M059J (cell line): Measurements from ENCODE around the gene FNDC3B. TPM values are rescaled to one million over a fixed set of nuclear protein-coding genes. Genes with fewer than 3 reads are reported as not detected.

Experiments used
- DNase-seq: peaks from one replicate; pipeline ENCODE4 v3.0.0-alpha.2; 2012; ENCODE audit warnings: low read depth
- total RNA-seq: library from RNA; depleted of rRNA; stranded (reverse); fragments of >200 nt; shearing (Covaris generic); gene quantifications from 2 replicates; pipeline ENCODE4 v1.2.3, GENCODE V29; 2014

The FNDC3B gene
- total RNA-seq, 1 experiment from 2014 or later: 79.0 TPM

DNA sequence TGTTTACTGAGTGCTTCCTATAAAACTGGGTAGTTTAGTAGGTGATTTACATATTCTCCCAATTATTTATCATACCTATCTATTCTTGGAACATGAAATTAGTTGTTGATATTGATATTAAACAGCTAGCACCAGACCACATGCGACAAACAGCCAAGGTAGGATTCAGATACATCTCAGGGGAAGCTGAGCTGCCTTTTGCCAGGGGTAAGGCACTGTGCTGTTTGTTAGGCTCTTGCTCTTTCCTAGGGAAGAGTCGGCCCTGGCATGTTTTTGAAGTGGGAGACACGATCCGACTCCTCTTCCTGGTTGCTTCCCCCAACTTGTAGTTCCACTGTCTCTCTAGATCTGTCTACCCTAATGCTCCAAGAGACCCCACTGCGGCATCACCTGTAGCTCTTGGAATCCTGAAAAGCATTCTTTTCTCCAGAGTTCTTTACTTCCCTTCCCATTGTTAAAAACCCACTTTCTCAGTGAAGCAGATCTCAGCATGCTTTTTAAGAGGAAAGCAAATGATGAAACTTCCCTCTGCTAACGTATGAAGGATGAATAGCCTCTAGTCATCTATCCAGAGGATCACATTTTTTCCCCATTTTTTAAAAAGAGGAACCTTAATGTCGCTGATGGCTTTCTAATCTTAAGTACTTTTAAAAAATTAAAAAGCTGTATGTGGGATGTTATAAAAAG is 270.5 kb downstream of the FNDC3B start:
- DNase-seq: no peak

DNA sequence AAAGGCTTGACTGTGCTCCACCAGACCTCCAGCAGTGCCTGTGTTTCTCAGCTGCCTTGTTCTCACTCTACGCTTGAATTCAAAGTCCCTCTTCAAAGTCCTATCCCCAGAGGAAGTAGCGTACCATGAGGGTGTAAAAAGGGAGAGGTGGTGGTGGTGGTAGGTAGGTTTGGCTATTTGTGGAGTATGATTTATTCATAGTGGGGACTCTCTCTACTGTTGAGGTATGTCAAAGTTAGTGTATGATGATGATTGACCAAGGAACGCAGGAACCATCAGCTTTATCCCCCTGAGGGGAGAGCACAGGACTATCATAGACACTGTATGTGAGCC is 271.0 kb downstream of the FNDC3B start:
- DNase-seq: no peak

DNA sequence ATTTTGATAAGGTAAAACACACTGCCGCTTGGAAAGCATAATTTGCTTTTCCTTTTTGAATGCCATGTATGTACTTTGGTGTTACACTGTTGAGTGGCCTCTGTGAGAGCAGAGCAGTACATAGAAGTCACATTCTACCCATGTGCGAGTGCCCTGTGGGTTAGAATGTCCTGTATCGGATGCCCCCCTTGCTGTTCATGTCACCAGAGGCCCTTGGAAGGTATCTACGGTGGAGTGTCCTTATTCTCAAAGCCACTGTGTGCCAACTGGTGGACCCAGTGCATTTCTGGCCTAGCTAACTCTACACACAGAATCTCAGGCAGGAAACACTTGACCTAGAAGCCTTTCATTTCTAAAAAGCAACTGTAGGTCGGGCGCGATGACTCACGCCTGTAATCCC is 271.8 kb downstream of the FNDC3B start:
- DNase-seq: no peak

DNA sequence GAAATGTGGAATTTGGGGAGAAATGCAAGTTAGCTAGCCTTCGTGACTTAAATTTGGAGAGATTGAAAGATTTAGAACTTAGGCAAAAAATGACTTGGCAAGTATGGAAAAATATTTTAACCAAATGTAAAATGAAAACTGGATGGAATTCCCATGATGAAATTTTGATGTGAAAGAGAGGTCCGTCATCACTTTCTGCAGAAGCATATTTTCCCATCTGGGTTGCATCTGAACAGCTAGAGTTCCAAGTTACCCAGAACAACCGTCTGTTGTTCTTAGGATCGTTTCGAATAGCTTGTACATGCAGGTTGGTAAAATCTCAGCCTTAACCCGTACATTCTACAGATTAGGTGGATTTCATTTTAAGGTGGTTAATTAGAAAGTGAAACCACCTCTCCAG is 272.6 kb downstream of the FNDC3B start:
- DNase-seq: no peak

DNA sequence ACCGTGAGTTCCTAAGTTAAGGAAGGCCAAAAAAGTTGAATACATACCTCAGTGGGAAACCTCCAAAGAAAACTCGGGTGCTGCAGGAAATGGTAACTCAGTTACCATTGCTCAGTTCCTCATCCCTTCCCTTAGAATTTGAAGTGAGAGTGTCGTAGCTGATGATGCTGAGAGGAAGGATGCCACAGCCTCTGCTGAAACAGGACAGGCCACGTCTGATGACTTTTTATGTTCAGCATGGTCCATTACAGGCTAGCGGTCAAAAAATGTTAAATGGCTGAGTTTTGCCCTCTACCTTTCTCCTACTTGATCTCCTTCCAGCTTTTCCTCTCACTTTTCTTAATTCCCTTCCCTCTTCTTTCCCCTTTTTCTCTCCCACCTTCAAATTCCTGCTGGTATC is 273.3 kb downstream of the FNDC3B start:
- DNase-seq: no peak

DNA sequence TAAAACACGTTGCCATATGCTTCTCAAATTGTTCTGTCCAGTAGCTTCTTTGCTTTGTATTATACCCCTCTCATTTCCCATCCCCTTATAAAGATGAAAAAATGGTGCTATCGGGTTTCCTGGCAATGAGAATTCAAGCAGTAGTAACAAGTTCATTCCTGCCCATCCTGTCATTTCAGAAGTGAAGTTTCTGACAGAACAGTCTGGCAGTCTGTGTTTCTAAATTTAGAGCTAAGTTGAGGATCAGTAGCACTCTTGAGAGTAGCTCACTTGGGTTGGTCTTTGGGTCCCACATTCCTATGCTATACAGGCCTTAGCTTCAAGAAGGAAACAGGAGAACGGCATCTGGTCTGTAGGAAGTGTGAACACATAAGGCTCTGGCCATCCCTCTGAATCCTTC is 274.3 kb downstream of the FNDC3B start:
- no peak for DNase-seq

DNA sequence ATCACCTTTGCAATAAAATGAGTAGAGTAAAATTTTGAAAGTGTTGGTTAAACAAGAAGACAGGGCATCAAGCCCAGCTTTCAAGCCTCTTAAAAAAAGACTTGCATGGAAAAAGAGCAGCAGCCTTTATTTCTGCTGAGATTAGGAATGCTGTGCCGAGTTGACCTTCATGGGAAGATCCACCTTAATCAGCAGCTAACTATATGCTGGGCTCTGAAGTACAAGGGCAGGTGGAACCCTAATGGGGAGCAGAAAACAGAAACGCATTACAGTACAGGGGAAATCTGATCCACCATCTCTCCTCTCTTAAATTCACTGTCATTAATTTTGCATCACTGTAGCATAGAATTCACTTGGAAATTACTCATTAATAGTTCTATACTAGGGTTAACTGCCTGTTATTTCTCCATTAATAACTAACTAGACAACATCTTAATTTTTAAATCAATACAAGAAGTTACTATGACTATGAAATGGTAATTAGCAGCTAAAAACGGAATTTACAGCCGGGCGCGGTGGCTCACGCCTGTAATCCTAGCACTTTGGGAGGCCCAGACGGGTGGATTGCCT is 275.3 kb downstream of the FNDC3B start:
- no peak for DNase-seq

DNA sequence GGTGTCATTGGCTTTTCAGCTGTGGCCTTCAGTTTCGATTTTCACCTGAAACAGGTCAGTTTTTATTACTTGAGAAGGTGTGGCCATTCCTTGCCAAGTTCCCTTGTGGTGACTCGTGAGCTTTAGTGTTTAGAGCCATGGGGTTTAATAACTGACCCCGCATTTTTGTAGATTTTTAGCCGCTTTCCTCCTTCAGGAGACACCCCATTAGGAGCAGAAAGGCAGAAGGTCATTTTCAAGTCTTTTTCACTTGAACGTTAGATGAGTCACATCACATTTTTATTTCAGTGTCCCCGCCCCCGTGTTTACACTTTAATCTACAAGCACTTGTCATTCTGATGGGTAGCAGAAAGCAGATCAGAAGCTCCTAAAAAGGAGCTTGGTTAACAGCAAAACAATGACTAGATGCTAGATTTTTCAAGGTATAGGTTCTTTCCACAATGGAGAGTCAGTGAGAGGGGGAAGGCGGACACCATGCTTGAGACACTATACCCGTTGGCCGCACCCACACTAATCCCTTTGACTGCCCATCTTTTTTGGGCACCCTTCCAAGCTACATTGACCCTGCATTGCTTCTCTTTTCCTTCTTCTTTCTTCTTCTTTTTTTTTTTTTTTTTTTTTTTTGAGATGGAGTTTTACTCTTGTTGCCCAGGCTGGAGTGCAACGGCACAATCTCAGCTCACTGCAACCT is 276.2 kb downstream of the FNDC3B start:
- peak; percentile 90 for DNase-seq

DNA sequence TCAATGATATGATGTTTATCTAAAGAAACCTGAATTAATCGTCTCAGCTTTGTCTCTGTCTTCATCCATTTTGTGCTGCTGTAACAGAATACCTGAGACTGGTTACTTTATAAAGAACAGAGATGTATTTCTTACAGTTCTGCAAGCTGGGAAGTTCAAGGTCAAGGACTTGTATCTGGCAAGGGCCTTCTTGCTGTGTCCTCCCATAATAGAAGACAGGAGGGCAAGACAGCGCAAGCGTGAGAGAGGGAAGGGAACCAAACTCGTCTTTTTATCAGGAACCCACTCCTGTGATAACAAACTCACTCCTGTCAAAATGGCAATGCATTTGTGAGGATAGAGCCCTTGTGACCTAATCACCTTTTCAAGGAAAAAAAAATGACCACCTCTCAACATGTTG is 277.4 kb downstream of the FNDC3B start:
- DNase-seq: no peak

DNA sequence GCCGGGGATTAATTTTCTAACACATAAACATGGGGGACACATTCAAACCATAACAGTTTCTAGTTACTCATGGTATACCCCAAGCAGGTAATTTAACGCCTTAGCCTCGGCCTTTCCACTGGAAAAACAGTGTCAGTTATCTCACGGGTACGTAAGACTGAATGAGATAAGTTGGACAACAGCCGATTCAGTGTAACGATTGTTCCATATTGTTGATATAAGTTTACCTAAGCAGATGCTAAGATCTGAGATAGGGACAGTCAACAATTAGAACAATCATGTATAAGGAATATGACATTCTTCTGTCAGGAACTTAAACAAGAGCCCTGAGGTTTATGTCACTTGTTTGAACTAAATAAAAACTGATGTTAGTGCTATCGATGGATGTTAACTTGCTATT is 278.1 kb downstream of the FNDC3B start:
- DNase-seq: no peak

DNA sequence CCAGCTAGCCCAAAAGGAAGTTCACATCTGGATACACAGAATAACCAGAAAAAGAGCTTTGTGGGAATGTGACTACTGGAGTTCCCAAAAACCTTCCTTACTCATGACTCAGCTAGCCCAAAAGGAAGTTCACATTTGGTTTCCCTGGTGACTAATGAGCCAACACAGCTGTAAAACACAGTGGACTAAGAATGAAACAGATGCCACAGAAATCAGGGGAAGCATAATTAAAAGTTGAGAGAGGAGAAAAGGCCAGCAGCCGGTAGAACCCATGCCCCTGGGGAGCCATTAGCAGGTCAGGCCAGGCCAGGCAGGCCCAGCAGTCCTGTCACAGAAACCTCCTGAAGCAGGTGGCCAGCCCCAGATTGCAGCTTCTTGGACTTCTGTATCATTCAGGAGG is 278.6 kb downstream of the FNDC3B start:
- DNase-seq: peak; percentile 99

DNA sequence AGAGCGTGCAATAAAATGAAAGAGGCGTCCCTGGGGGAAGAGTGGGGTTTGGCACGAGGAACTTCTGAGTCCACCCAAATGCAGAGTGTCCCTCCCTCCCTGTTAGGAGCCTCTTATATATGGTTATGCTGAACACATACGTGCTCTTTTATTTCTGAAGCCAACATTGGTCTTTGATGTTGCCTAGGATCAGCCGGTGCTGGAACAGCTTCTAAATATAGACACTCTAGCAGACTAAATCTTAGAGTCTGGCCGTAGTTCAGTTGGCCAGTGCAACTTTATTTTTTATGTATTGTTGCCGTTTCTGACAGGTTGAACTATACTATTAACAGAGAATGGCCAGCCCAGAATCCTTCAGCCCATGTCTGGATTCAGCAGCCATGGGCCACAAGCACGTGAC is 280.2 kb downstream of the FNDC3B start:
- DNase-seq: no peak

DNA sequence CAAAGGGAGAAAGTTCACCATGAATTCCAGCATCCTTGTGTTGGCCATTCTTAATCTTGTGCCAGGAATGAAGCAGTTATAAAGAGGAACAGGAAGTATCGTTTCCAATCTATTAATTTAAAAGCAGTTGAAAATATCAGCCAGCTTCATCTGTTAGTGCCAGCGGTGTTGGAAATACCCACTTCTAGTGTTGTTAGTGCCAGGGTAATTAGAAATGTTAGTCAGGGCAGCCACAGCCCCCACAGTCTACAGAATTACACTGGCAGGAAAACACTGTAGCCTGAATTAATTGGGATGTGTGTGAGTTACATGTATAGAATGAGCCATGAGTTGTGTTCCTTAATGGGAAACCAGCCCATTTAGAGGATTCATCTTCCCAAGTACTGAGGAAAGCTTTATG is 281.1 kb downstream of the FNDC3B start:
- DNase-seq: no peak

DNA sequence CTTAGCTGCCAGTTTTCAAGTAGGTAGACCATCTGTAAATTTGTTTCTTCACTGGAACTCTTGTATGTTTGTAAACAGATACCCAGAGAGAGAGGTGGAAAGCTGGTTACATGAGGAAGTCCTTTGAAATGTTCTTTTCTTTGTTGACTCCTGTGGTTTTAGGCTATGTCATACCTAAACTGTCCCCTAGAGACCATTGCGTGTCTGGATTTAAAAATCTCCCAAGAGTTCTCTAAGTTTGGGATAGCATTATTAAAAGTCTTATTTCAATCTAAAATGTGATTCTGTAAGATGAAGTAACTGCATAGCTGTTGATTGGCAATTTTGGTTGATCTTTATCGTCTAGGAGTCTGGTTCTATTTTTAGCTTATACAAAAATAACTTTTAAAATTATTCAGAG is 281.7 kb downstream of the FNDC3B start:
- DNase-seq: peak; percentile 33

DNA sequence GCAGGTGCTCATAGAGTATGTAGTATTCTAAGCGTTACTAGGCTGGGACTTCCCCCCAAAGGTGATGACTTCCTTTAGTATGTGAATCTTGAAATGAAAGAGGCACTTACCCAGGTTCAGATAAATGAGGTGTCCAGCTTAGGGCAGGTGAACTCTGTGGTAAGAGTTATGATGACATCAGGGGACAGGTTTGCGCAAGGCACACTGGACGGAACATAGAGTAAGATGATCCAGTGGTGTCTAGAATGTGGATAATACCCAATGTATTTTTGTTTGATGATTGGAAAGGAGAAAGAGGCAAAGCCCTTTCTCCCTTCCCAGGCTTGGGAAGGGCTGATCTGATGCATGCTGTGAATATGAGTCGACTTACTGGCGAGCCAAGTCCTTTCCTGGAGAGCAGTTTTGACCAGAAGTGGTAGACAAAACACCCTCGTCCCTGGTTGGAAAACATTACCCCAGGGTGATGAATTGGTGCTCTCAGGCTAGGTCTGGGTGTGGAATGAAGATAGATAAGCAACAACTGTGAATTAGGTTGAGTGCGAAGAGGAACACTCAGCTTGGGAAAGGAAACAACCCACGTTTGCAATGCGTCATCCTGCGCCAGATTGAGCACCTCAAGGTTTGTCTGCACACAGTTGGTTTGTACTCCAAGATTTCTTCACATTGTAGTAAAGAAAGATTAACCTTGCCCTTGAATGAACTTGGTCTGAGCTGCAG is 284.7 kb downstream of the FNDC3B start:
- DNase-seq: no peak

DNA sequence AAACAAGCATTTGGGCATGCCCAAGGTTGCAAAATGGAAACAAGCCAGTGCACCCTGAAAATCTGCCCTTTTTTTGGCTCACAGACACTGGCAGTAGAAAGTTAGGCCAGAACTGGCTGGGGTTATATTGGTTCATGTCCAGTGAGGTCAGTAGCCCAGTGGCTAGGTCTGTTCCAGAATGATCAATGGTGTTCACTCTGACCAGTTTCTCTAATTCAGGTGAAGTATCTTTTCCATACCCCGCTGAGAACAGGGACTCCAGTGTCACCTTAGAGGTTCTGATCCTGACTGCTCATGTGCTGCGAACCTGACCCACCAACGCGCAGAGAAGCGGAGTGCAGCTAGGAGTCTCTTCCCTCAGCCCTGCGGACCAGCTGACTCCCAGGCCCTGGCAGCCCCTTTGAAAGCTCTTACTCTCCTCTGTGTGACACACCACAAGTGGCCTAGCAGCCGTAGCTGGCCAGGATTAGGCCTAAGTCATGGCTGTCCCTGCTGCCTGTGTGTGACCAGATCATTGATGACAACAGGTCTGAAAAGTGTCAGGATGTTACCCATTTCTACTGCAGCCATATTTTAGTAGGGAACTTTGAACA is 285.3 kb downstream of the FNDC3B start:
- DNase-seq: no peak

DNA sequence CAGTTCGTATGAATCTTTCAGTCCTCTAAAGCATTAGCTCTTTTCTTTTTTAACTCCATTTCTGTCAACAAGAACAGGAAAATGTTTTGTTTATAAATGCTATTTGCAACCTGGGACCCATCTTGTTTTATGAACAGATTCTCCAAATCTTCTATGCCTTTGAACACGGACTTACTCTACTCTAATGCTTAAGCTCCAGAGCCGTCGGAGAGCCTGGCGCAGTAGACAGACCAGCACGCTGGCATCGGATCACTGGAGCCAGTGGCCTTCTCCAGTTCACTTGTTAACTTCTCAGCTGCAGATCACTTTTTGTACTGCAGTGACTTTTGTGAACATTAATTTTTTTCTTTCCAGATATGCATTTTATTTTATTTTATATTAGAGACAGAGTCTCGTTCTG is 286.1 kb downstream of the FNDC3B start:
- DNase-seq: no peak

DNA sequence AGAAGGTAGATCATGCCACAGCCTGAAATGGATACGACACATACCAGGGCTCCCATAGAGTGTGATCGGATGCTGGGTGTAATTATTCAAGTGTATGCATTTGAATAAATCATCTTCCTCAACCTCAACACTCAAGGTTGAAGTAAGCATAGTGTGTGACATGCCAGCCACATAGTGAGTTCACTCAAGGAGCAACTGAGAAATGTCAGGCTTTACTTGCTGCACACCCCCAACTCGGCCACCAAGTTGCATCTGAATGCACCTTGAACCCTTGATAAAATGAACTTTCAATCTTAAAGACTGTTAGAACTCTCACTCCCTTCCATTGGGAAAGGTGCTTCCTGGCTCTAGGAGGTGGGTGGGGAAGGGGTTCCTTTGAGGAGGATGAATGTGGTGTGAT is 287.6 kb downstream of the FNDC3B start:
- no peak for DNase-seq

DNA sequence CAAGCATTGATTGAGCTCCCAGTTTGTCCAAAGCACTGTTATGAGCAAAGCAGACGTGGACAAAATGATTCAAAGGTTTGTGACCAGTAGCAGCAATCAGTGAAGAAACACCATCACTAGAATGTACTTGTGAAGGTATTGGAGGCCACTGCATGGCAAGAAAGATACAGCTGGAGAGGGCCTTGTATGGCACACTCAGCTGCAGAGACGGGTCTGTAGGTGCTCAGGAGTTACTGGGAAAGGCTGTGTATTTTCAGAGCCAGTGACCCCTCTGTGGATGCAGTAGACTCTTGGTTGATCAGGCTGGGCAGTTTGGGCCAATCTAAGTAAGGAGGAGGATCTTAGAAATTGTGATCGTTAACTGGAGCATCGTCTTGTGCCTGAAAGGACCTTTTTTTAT is 288.9 kb downstream of the FNDC3B start:
- DNase-seq: no peak

DNA sequence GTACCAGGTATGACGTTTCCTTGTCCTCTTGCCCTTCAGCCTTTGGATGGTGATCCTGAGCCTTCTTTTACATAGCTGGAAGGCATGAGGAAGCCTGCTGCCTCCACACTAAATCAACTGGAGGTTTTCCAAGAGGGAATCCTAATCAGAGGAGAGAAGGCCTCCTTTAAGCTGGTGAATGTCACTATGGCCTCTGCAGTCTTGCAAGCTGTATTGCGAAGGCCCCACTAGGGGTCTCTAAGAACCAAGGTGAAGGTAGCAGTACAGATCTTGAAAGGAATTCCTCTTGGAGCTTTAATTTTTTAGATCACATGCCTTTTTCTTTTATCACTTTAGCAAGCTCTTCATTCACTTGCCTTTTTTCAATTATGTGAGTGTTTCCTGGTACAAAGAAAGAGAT is 289.7 kb downstream of the FNDC3B start:
- DNase-seq: no peak

DNA sequence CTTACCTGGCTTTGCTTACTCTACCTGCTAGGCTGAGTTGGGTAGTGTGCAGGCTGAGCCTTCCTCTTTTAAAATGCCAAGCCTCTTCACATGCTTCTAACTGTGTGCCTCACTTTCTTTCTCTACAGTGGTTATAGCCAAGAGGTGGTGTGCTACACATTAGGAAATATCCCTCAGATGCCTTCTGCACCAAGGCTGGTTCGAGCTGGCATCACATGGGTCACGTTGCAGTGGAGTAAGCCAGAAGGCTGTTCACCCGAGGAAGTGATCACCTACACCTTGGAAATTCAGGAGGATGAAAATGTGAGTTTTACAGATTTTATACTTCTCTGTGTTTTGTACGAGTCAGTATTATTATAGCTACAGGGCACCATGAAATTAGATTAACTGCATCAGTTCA is 291.0 kb downstream of the FNDC3B start:
- DNase-seq: no peak

DNA sequence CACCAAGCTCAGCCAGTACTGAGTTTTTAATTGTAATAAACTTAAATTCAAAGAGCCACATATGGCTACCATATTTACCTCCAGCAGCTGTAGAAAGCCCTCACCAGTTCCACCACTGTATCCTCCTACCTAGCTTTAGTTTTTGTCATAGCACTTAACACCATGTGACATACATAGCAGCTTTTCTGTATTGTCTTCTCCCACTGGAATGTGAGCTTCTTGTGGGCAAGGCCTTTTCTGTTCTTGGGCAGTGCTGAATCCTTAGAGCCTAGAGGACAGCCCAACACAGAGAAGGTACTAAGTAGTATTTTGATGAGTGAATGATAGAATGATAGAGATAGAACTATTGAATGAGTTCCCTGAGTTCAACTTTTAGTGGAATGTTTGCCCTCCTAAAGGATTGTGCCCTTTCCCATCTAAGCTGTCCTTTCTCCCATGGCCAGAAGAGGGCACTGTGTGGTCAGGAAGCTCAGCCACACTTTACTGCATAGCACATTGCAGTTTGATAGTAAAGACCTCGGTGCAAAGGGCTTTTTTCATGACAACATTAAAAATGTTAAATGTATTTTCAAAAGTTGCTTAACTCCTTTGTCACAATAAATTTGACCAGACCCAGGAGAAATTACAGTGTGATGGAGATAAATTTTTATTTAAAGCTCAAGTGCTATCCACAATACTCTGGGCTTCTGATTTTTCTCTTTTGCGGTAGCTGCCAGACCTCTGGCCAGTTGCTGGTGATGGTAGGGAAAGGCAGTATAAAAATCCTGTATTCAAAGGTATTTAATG is 293.1 kb downstream of the FNDC3B start:
- DNase-seq: peak; percentile 72
